ENCODE measurements around the gene PDE4D. TPM values are rescaled to one million over a fixed set of nuclear protein-coding genes. Genes with fewer than 3 reads are reported as not detected.

PDE4D gene
- total RNA-seq, 1 experiment from 2014 or later = 2.4 TPM

GRCh38 chr5:59791617-59792016 is 101.9 kb downstream of the PDE4D start:
- ChIA-PET CTCF (interaction anchor here (0.6 kb wide), 1 partner anchor 322 kb away, joined by 3 read pairs; no protein-coding TSS in a partner anchor), POLR2A (no interaction called here)
- no peaks in the 10 kb centered on the region for H3K27me3 ChIP-seq (ENCODE audit: control insufficient read depth, insufficient read depth, low read length)
- no peak overlapping the region for H3K4me3 ChIP-seq (ENCODE audit: low read depth in 2 of 2, low read length in 2 of 2)
- ATAC-seq = no peak
- H3K4me1 ChIP-seq (ENCODE audit: control insufficient read depth, insufficient read depth, low read length) = no peaks in the 10 kb centered on the region
- no peak overlapping the region for H3K27ac ChIP-seq (ENCODE audit: low read length)
- DNase-seq (ENCODE audit: low read depth, low spot score) = no peak
- H3K36me3 ChIP-seq (ENCODE audit: control insufficient read depth, insufficient read depth, low read length) = no peaks in the 10 kb centered on the region
- intact Hi-C loops (cut with micrococcal nuclease; ENCODE audit: unreplicated experiment) = no loop called here
- TF ChIP-seq POLR2AphosphoS5 (IDR thresholded peaks at IDR 0.05; ENCODE audit: low read depth, low read length) = no peak
- TF ChIP-seq SIN3A (IDR thresholded peaks at IDR 0.05; ENCODE audit: borderline replicate concordance, insufficient read depth, low read depth, low read length) = no peak
- no peak for TF ChIP-seq REST (IDR thresholded peaks at IDR 0.05; ENCODE audit: insufficient read depth in 1 of 2, low read depth in 2 of 2, low read length in 1 of 2)
- no peak for TF ChIP-seq CTCF (IDR thresholded peaks at IDR 0.05)
- TF ChIP-seq TCF7L2 (IDR thresholded peaks at IDR 0.05; ENCODE audit: low read depth, low read length) = no peak
- BruUV-seq (replicated peaks) = no TSS peak
- H3K9me3 ChIP-seq (ENCODE audit: control insufficient read depth, insufficient read depth, low read depth, low read length) = no peaks in the 10 kb centered on the region
- in situ Hi-C loops (cut with HindIII; ENCODE audit: low pct_unique_long_range_greater_than_20kb, low sequenced_read_pairs) = no loop called here

GRCh38 chr5:59790776-59791475 is 102.6 kb downstream of the PDE4D start:
- no peak for DNase-seq (ENCODE audit: low read depth, low spot score)
- H3K4me1 ChIP-seq (ENCODE audit: control insufficient read depth, insufficient read depth, low read length) = no peaks in the 10 kb centered on the region
- H3K4me3 ChIP-seq (ENCODE audit: low read depth in 2 of 2, low read length in 2 of 2) = peak overlapping the region in 1 of 2 experiments; percentile 17; a peak in 2 of 4 replicates
- CTCF ChIA-PET = no interaction called here
- in situ Hi-C loops (cut with HindIII; ENCODE audit: low pct_unique_long_range_greater_than_20kb, low sequenced_read_pairs) = no loop called here
- no peaks in the 10 kb centered on the region for H3K36me3 ChIP-seq (ENCODE audit: control insufficient read depth, insufficient read depth, low read length)
- BruUV-seq (replicated peaks) = no TSS peak
- no peaks in the 10 kb centered on the region for H3K9me3 ChIP-seq (ENCODE audit: control insufficient read depth, insufficient read depth, low read depth, low read length)
- TF ChIP-seq CTCF (IDR thresholded peaks at IDR 0.05) = no peak
- TF ChIP-seq SIN3A (IDR thresholded peaks at IDR 0.05; ENCODE audit: borderline replicate concordance, insufficient read depth, low read depth, low read length) = no peak
- POLR2A ChIA-PET = no interaction called here
- H3K27ac ChIP-seq (ENCODE audit: low read length) = no peak overlapping the region
- H3K27me3 ChIP-seq (ENCODE audit: control insufficient read depth, insufficient read depth, low read length) = no peaks in the 10 kb centered on the region
- intact Hi-C loops (cut with micrococcal nuclease; ENCODE audit: unreplicated experiment) = no loop called here
- ATAC-seq = no peak
